MCF 10A (cell line): ENCODE results near the gene SON. TPM values are rescaled to one million over a fixed set of nuclear protein-coding genes. Genes with fewer than 3 reads are reported as not detected.

Experiments
- BruUV-seq: library from RNA; stranded (reverse); fragments of 400-500 nt; replicated peaks from 2 replicates; lab custom pipeline; 2021; lab: Mats Ljungman, UMichigan
- CTCF ChIA-PET: fragments of 300-600 bp; sonication (Branson Sonifier 250); formaldehyde crosslinking; extraction: SDS; loops from one replicate; lab custom pipeline; 2021; ENCODE audit warnings: antibody characterized with exemption, inconsistent platforms; lab: Yijun Ruan, JAX
- POLR2A ChIA-PET: fragments of 300-600, 350-650 bp; sonication (Branson Sonifier 250); formaldehyde crosslinking; extraction: SDS; loops from one replicate; lab custom pipeline; 2020; ENCODE audit warnings: antibody characterized with exemption, inconsistent platforms; lab: Yijun Ruan, JAX
- DNase-seq: peaks from one replicate; pipeline ENCODE4 v3.0.0-alpha.2; 2018; ENCODE audit not compliant: unreplicated experiment
- H3K27ac Mint-ChIP-seq: one replicate; pipeline ENCODE4 v1.8.0; 2022; ENCODE audit warnings: mild to moderate bottlenecking, low read depth, mixed read lengths; ENCODE audit not compliant: unreplicated experiment
- H3K27me3 Mint-ChIP-seq: one replicate; pipeline ENCODE4 v1.8.0; 2022; ENCODE audit warnings: mixed read lengths; ENCODE audit not compliant: insufficient read depth, unreplicated experiment
- H3K36me3 Mint-ChIP-seq: one replicate; pipeline ENCODE4 v1.8.0; 2022; ENCODE audit warnings: mild to moderate bottlenecking, moderate library complexity, mixed read lengths; ENCODE audit not compliant: insufficient read depth, unreplicated experiment
- H3K4me1 Mint-ChIP-seq: one replicate; pipeline ENCODE4 v1.8.0; 2022; ENCODE audit warnings: mixed read lengths; ENCODE audit not compliant: insufficient read depth, unreplicated experiment
- H3K4me3 Mint-ChIP-seq: one replicate; pipeline ENCODE4 v1.8.0; 2022; ENCODE audit warnings: mild to moderate bottlenecking, moderate library complexity, mixed read lengths; ENCODE audit not compliant: unreplicated experiment
- H3K9me3 Mint-ChIP-seq: one replicate; pipeline ENCODE4 v1.8.0; 2022; ENCODE audit warnings: mixed read lengths; ENCODE audit not compliant: unreplicated experiment
- intact Hi-C: fragments of 100-400 bp; cut with micrococcal nuclease; formaldehyde crosslinking; loops from 2 replicates; pipeline ENCODE4 v1.14.1; 2022
- total RNA-seq: library from RNA; stranded (reverse); gene quantifications from 2 replicates; pipeline ENCODE4 v1.2.3, GENCODE V29; 2022
- TF ChIP-seq, protein P1 (sequence below): fragments of 200-600 bp; IDR thresholded peaks from one replicate; pipeline ENCODE4 v1.8.0; 2022; ENCODE audit warnings: antibody characterized with exemption, mild to moderate bottlenecking; ENCODE audit not compliant: unreplicated experiment

Gene SON
- total RNA-seq, 1 experiment from 2014 or later = 289 TPM

DNA sequence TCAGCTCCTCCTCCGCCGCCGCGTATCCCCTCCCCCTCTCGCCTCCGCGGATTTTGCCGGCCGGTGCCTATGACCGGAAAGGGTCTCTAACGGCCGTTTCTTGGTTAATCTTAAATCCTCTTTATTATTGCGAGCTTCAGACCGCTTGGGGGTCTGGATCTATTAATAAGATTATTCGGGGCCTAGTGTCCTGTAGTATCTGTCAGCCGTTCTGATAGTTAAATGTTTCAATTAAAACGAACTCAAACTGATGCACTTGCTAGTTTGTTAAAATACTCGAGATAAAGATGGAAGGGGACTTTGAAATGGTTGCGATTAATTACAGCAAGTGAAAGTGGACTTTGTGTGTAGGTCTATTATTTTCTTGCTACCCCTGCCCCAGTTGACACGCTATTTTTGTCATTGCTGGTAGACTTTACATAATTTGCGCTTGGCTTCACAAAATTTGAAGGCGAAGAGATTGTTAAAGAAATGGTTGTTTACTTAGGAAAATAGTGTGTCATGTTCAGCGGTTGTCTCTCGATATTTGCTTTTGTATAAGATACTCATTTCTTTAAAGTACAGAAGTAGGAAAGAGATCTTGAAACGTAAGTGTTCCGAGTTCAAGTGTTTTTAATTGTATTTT lies 779 bp downstream of the SON start:
- no peak for DNase-seq
- Mint-ChIP-seq H3K27me3 (no peaks in the 10 kb centered on the region), H3K9me3 (no peaks in the 10 kb centered on the region), H3K36me3 (peaks cover 53% of the 10 kb centered on the region), H3K4me3 (peak overlapping the region; percentile 81), H3K27ac (peak overlapping the region; percentile 99), H3K4me1 (peaks cover 17% of the 10 kb centered on the region)
- CTCF ChIA-PET = interaction anchor here (0.6 to 1.1 kb wide), 2 partner anchors 62 to 1134 kb away, joined by 3 read pairs; no protein-coding TSS in a partner anchor
- POLR2A ChIA-PET = interaction anchor here (0.6 to 9.0 kb wide), 34 partner anchors 12 to 816 kb away, joined by 3 to 89 read pairs (median 4); partner anchors contain the start of genes DNAJC28, DONSON, IFNAR1 and PAXBP1
- TSS peak; percentile 35 for BruUV-seq
- intact Hi-C loops = no loop called here
- TF ChIP-seq, protein P1, sequence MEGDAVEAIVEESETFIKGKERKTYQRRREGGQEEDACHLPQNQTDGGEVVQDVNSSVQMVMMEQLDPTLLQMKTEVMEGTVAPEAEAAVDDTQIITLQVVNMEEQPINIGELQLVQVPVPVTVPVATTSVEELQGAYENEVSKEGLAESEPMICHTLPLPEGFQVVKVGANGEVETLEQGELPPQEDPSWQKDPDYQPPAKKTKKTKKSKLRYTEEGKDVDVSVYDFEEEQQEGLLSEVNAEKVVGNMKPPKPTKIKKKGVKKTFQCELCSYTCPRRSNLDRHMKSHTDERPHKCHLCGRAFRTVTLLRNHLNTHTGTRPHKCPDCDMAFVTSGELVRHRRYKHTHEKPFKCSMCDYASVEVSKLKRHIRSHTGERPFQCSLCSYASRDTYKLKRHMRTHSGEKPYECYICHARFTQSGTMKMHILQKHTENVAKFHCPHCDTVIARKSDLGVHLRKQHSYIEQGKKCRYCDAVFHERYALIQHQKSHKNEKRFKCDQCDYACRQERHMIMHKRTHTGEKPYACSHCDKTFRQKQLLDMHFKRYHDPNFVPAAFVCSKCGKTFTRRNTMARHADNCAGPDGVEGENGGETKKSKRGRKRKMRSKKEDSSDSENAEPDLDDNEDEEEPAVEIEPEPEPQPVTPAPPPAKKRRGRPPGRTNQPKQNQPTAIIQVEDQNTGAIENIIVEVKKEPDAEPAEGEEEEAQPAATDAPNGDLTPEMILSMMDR = no peak

DNA sequence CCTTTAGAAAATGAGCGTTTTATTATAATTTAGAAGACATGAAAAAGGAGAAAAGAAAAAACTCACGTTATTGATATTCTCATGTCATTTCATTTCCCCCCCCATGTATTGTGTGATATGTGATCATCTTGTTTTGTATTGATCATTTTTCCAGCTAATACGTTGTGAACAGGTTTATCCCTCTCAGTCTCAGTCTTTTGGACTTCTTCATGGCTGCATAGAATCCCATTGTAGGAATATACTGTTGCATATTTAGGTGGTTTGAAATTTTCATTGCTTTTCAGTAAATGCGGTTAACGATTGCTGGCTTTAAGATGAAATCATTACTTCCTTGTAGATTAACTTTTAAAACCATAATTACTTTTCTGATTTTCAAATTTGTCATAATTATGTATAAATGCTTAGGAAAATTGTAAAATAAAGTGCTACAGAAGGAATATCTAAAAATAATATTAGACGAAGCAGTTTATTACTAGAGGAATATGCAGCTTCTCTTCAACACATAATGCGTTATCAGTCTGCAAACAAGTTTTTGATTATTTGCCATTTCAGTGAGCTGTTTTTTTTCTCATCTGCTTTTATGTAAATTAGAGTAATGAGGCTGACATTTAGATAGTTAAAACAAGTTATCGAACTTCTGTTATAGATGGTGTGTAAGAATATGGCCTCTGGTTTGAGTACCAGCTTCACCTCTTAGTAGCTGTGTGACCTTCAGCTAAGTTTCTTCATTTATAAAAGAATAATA lies 1.8 kb downstream of the SON start:
- Mint-ChIP-seq H3K27ac (peak overlapping the region; percentile 39), H3K27me3 (no peaks in the 10 kb centered on the region), H3K9me3 (no peaks in the 10 kb centered on the region), H3K36me3 (peaks cover 53% of the 10 kb centered on the region), H3K4me1 (peaks cover 17% of the 10 kb centered on the region), H3K4me3 (peak overlapping the region; percentile 81)
- BruUV-seq = no TSS peak
- POLR2A ChIA-PET = interaction anchor here (0.6 to 9.0 kb wide), 15 partner anchors 11 to 1301 kb away, joined by 3 to 89 read pairs (median 4); partner anchors contain the start of genes DONSON, IFNAR1 and TMEM50B
- TF ChIP-seq, protein P1 = no peak
- CTCF ChIA-PET = interaction anchor here (0.6 to 1.5 kb wide), 3 partner anchors 11 to 1136 kb away, joined by 3 read pairs; no protein-coding TSS in a partner anchor
- DNase-seq = no peak
- intact Hi-C loops = no loop called here

DNA sequence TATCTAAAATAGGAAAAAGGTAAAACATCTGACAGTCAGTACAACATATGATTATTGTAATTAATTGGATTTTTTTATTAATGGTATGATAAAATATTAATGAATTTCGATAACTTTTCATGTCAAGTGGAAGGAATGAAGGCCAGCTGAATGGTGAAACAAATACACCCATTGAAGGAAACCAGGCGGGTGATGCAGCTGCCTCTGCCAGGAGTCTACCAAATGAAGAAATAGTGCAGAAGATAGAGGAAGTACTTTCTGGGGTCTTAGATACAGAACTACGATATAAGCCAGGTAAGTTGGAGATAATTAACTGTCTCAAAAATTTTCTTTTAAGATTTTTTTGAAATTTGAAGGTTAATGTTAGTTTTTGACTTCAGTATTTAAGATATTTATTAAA lies 3.2 kb downstream of the SON start:
- H3K4me1 Mint-ChIP-seq = peaks cover 8% of the 10 kb centered on the region
- BruUV-seq = no TSS peak
- POLR2A ChIA-PET = interaction anchor here (0.9 to 9.0 kb wide), 11 partner anchors 9 to 144 kb away, joined by 3 to 89 read pairs (median 4); partner anchors contain the start of genes DONSON and TMEM50B
- TF ChIP-seq, protein P1 = no peak
- intact Hi-C loops = no loop called here
- no peak for DNase-seq
- H3K27me3 Mint-ChIP-seq = no peaks in the 10 kb centered on the region
- H3K27ac Mint-ChIP-seq = no peak overlapping the region
- CTCF ChIA-PET = interaction anchor here (0.7 kb wide), 1 partner anchor 33 kb away, joined by 3 read pairs; no protein-coding TSS in a partner anchor
- peaks cover 67% of the 10 kb centered on the region for H3K36me3 Mint-ChIP-seq
- H3K9me3 Mint-ChIP-seq = no peaks in the 10 kb centered on the region
- peak overlapping the region; percentile 81 for H3K4me3 Mint-ChIP-seq
